ENCODE results near the gene HIPK3.

HIPK3 gene

GRCh38 chr11:33309118-33309517 is 51.9 kb downstream of the HIPK3 start:
- no peak for DNase-seq

GRCh38 chr11:33310720-33311500 is 53.7 kb downstream of the HIPK3 start:
- no peak for DNase-seq

GRCh38 chr11:33311680-33312079 is 54.5 kb downstream of the HIPK3 start:
- DNase-seq, result no peak

- DNase-seq, result no peak
Measured at GRCh38 chr11:33315822-33316221, 58.6 kb downstream of the HIPK3 start.

GRCh38 chr11:33317662-33318061 is 60.5 kb downstream of the HIPK3 start:
- no peak for DNase-seq

- no peak for DNase-seq
Measured at GRCh38 chr11:33320016-33320813, 63.0 kb downstream of the HIPK3 start.

- DNase-seq, result no peak
Measured at GRCh38 chr11:33320814-33321330, 63.7 kb downstream of the HIPK3 start.

- DNase-seq, result no peak
Measured at GRCh38 chr11:33321422-33321821, 64.2 kb downstream of the HIPK3 start.

- no peak for DNase-seq
Measured at GRCh38 chr11:33323421-33323820, 66.2 kb downstream of the HIPK3 start.

- DNase-seq, result no peak
Measured at GRCh38 chr11:33324302-33324985, 67.3 kb downstream of the HIPK3 start.

- DNase-seq, result no peak
Measured at GRCh38 chr11:33325451-33325850, 68.3 kb downstream of the HIPK3 start.

- peak; percentile 63 for DNase-seq
Measured at GRCh38 chr11:33329705-33330329, 72.6 kb downstream of the HIPK3 start.

GRCh38 chr11:33333816-33334215 is 76.6 kb downstream of the HIPK3 start:
- no peak for DNase-seq

- no peak for DNase-seq
Measured at GRCh38 chr11:33334627-33335026, 77.4 kb downstream of the HIPK3 start.

- DNase-seq, result no peak
Measured at GRCh38 chr11:33339247-33339646, 82.1 kb downstream of the HIPK3 start.

- DNase-seq, result no peak
Measured at GRCh38 chr11:33344611-33345010, 87.4 kb downstream of the HIPK3 start.

- DNase-seq, result no peak
Measured at GRCh38 chr11:33347490-33348125, 90.4 kb downstream of the HIPK3 start.

- DNase-seq, result no peak
Measured at GRCh38 chr11:33350287-33350686, 93.1 kb downstream of the HIPK3 start.

GRCh38 chr11:33358150-33358831 is 101.1 kb downstream of the HIPK3 start:
- DNase-seq, result no peak

GRCh38 chr11:33360642-33361041 is 103.5 kb downstream of the HIPK3 start:
- no peak for DNase-seq

GRCh38 chr11:33362051-33362910 is 105.1 kb downstream of the HIPK3 start:
- DNase-seq, result peak; percentile 13
